GM19463 (cell line): Measurements from ENCODE around the gene GNRHR.
"Not testable (repeated sequence)": the region's sequence is repeated elsewhere in the genome, so short reads cannot be mapped to it uniquely, and the experiment has no call there.

Experiments used
- ATAC-seq: cut with Tn5 transposase; IDR thresholded peaks from one replicate; pipeline ENCODE4 v1.9.1; 2021; ENCODE audit warnings: mild to moderate bottlenecking, moderate library complexity; ENCODE audit not compliant: unreplicated experiment

GNRHR gene

GRCh38 chr4:67730511-67730910 is 23.7 kb downstream of the GNRHR start:
- not testable (repeated sequence) for ATAC-seq

DNA sequence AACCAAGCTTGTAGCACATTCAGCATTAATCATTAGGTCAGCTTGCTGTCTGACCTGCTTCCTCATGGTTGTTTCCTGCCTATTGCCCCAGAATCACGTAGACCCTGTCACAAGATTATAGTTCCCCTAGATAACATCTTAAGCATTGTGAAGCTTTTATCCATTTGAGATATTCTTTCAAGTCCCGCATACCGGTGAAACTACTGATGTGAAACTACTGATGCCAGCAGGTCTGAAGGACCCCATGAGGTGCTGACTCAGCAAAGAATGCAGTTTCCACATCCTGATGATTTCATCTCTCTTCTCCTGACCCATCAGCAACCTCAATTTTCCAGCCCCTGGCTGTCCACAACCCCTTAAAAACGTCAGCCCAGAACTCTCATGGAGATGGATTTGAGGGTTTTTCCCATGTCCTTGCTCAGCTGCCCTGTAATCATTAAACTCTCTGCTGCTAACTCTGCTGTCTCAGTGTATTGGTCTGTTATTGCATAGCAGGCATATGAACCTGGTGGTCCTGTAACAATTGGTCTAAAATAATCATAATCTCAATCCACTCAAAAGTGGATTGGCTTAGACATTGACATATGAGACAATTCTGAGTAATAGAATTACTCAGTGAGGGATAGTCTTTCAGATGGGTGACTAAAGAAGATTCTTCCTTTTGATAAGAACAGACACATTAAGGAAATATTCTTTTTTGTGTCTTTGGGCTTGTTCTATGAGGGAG is 26.9 kb downstream of the GNRHR start:
- ATAC-seq: no peak

DNA sequence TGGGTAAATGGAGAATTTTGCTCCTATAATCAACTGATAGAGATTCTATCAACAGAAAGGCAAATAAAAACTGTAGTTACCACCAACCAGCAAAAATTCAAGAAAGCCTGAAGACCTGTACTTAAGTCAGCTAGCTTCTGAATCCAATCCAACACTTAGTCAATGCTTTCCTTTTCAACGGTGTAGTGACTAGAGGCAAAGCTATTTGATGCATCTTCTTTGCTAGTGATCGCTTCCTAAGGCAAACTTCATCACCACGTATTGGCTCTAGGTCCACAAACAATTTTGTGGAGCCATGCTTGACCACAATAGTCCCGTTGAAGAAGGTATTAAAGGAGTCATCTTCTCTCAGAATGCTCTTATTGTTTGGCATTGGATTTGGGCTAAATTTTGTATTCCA is 28.2 kb downstream of the GNRHR start:
- no peak for ATAC-seq

DNA sequence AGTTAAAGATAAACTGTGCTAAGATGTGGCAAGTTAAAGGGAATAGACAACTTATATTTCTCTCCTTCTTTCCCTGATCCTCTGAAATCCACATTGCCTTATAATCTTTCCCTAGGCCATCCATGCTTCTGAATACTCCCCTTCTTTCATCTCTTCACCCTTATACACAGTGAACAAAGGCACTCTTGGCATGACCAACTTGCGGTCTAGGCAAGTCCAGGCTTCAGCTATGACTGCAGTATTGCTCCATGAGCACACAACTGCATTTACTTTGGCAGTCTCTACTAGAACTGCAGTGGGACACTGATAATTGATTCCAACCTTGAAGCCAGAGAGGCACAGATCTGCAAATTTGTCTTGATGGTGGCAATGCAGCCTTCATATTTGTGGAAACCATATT is 29.1 kb downstream of the GNRHR start:
- ATAC-seq: no peak

GRCh38 chr4:67723949-67724348 is 30.2 kb downstream of the GNRHR start:
- ATAC-seq: no peak

DNA sequence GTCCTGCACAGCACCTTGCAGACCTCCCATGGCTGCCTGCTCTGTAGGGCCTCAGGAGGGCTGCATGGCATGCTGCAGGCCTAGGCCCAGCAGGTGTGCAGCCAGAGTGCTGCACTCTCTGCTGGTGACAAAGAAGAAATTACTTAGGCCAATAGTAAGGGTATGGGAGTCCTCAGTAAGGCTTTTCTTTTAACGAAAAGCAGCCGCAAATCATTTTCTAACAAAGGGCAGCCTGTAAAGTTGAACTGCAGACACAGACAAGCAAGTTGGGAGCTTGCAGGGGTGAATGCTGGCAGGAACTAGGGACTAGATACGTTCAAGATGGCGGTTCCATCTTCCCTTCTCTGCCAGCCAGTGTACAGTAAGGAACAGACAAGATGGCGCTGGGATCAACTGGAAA is 30.8 kb downstream of the GNRHR start:
- no peak for ATAC-seq

- ATAC-seq: no peak
These were observed 32.2 kb downstream of the GNRHR start for GRCh38 chr4:67721770-67722597.

GRCh38 chr4:67721315-67721769 is 32.8 kb downstream of the GNRHR start:
- ATAC-seq: no peak

- no peak for ATAC-seq
These were observed 34.1 kb downstream of the GNRHR start for GRCh38 chr4:67719953-67720617.

GRCh38 chr4:67718848-67719247 is 35.3 kb downstream of the GNRHR start:
- no peak for ATAC-seq

- ATAC-seq: no peak
These were observed 36.6 kb downstream of the GNRHR start for GRCh38 chr4:67717586-67717985.

DNA sequence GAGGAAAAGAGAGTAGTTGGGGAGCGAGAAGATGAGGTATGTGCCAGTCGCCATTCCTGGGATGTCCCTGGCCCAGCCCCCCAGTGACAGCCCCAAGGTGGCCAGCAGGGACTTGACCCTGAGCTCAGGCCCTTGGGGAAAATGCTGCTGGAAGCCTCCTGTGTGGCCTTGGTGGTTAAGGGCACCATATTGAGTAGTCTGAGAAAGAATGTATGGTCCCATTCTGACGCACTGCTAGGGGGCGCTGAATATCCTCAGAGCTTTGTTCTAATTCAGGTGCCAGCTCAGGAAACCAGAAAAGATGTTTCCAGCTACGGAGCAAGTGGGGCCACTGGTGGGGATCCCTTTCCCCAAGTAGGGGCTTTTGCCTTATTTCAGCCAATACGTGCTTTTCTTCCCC is 39.2 kb downstream of the GNRHR start:
- no peak for ATAC-seq

DNA sequence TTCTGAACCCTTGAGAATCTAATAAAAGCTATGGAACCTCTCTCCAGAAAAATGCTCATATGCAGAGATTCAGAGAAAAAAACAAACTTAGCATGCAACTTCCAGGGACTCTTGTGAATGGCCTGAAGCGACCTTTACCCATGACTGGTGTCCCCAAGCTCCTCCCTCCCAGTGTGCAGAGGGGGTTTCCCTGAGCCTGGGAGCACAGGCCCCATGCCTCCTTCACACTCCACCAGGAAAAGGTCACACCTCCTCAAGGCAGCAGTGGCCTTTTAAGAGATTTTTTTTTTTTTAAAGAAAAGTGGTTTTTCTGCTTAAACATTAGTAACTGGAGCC is 40.0 kb downstream of the GNRHR start:
- ATAC-seq: peak; percentile 96

DNA sequence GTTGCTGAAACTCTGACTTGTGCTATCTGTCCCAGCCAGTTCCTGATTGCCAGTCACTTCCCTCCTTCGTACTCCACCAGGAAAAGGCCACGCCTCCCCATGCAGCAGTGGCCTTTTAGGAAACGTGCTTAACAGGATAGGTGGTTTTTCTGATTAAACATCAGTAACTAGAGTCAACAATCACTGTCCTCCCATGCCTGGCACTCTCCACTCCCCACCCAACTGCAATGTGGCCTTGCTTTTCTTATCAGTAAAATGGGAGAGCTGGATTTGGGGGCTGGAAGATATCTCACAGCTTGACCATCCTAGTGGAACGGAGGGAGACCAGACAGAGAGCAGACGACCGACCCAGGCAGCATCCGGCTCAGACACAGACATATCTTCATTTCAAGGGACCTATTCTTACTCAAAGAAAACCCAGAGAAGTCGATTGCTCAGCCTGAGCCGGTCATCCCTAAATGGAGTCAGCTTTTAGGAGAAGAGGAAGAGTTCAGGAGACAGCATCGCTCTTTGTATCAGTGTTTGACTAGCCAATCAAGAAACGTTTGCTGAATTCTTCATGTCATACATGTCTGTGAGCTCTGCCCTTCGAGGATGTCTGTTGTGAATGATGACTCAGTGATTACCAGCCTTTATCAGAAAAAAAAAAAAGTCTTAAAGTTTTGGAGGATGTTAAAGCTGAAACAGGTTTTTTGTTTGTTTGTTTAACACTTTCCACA is 40.5 kb downstream of the GNRHR start:
- peak; percentile 21 for ATAC-seq

- ATAC-seq: no peak
These were observed 41.3 kb downstream of the GNRHR start for GRCh38 chr4:67712650-67713528.

DNA sequence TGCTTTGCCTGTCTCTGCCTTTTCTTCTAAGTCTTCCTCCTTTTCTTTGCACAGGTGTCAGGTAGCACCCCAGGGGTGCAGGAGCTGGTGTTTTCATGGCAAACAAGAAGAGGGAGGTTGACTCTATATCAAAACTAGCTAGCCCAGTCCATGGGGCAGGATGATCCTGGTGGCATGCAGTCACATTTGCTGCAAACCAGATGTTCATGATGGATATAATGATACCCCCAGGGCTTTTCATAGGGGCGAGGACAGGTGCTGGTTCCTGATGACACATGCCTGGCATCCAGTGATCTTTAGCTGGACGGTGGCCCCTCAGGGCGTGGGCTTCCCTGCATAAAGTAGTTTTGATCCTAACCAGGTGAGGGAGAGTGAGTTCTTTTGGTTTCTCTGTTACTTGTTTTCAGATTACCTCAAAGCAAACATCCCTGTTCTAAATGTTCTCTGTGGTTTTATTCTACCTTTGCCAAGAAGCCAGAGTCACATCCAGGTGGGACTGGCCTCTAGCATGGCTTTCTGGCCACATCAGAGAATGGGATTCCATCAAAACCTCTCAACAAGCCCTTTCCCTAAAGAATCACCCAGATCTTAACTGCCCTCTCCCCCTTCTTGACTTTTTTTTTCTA is 42.1 kb downstream of the GNRHR start:
- no peak for ATAC-seq

DNA sequence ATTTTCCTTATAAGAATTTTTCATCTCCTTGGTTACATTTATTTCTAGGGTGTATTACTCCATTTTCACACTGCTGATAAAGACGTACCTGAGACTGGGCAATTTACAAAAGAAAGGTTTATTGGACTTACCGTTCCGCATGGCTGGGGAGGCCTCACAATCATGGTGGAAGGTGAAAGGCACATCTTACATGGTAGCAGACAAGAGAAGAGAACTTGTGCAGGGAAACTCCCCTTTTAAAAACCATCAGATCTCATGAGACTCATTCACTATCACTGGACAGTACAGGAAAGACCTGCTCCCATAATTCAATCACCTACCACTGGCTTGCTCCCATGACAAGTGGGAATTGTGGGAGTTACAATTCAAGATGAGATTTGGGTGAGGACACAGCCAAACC is 47.5 kb downstream of the GNRHR start:
- not testable (repeated sequence) for ATAC-seq

DNA sequence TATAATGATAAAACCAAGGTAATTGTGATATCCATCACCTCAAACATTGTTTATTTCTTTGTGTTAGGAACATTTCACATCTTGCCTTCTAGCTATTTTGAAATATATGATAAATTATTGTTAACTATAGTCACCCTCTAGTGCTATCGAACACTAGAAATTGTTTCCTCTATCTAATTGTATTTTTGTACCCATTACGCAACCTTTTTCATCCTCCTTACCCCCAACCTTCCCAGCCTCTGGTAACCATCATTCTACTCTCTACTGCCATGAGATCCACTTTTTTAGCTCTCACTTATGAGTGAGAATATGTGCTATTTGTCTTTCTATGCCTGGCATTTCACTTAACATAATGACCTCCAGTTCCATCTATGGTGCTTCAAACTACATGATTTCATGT is 49.3 kb downstream of the GNRHR start:
- no peak for ATAC-seq

DNA sequence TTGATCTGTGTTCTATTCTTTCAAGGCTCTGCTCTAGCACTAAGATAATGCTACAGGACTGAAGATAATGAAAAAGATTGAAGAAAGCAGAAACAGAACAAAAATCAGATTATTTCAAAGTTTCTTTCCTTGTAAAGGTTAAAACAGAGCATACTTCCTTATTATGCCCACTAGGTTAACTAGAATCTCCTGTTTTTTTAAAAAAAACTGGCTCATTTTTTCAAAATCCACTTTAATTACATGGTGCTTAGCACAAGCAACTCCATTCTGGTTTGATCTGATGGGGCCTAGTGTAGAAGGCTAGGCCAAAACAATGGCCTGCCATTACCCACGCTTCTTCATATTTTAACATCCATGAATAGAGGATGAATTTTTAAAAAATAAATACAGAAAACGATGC is 52.0 kb downstream of the GNRHR start:
- no peak for ATAC-seq

DNA sequence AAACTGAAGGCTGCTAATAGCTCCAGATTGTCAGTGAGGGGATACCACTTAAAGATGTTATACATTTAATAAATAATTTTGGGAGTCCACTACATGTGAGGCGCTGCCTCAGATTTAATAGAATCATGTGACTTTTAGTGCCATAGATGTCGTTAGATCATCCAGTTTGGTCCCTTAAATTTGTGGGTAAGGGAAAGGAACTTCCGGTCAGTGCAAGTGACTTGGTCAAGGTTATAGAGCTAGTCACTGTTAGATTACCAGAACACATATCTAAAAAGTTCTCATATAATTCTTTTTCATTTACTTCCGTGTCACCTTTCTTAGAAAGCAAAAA is 52.7 kb downstream of the GNRHR start:
- no peak for ATAC-seq
